Heart right ventricle (tissue), 16 donors: ENCODE results near the gene TRPC3. TPM values are rescaled to one million over a fixed set of nuclear protein-coding genes. Genes with fewer than 3 reads are reported as not detected.

Source experiments
- ATAC-seq, 8 donors: fragments of 200-7000 bp; cut with Tn5 transposase; one replicate each; pipeline ENCODE4 v1.9.1; 2020; ENCODE audit warnings: mild to moderate bottlenecking in 8 of 8, moderate library complexity in 8 of 8, moderate number of reproducible peaks in 1 of 8
- DNase-seq, 2 donors: peaks; one replicate each; pipeline ENCODE4 v3.0.0-alpha.2; 2020
- H3K27ac ChIP-seq, 10 donors: fragments of 200-600 bp; sonication (generic) in 2 of 10; one replicate each; pipeline versions ENCODE4 v1.5.0 to v1.8.0; 2020 to 2022; ENCODE audit warnings: mild to moderate bottlenecking in 3 of 10
- H3K27me3 ChIP-seq, 7 donors: fragments of 200-600 bp; one replicate each; pipeline ENCODE4 v1.8.0; 2021 to 2022; ENCODE audit warnings: mild to moderate bottlenecking in 2 of 7
- H3K36me3 ChIP-seq, 9 donors: fragments of 200-600 bp; sonication (generic) in 1 of 9; one replicate each; pipeline versions ENCODE4 v1.5.0 to v1.8.0; 2020 to 2022; ENCODE audit warnings: mild to moderate bottlenecking in 2 of 9
- H3K4me1 ChIP-seq, 9 donors: fragments of 200-600 bp; sonication (generic) in 1 of 9; one replicate each; pipeline versions ENCODE4 v1.5.0 to v1.8.0; 2020 to 2022; ENCODE audit warnings: mild to moderate bottlenecking in 4 of 9
- H3K4me3 ChIP-seq, 10 donors: fragments of 200-600 bp; sonication (generic) in 2 of 10; one replicate each; pipeline versions ENCODE4 v1.5.0 to v1.8.0; 2020 to 2022; ENCODE audit warnings: mild to moderate bottlenecking in 7 of 10, moderate library complexity in 2 of 10
- H3K9me3 ChIP-seq, 11 donors: fragments of 200-600 bp in 10 of 11; sonication (generic) in 2 of 11; one replicate each; pipeline versions ENCODE4 v1.5.0 to v1.8.0; 2013 to 2022; ENCODE audit warnings: mild to moderate bottlenecking in 2 of 11, control low read depth in 1 of 11, moderate library complexity in 1 of 11
- CTCF ChIP-seq, 9 donors: fragments of 200-600 bp; sonication (generic) in 2 of 9; IDR thresholded peaks; one replicate each; pipeline versions ENCODE4 v1.5.0 to v1.8.0; 2021 to 2022; ENCODE audit warnings: antibody characterized with exemption in 9 of 9, mild to moderate bottlenecking in 5 of 9, moderate library complexity in 1 of 9
- WGBS, 2 donors: extraction: QIAGEN DNeasy Blood & Tissue Kit; methylation state at CpG; one replicate each; pipeline ENCODE4 v1.1.7; 2013; ENCODE audit warnings: inconsistent platforms in 1 of 2; 5-methylcytosine and 5-hydroxymethylcytosine counted together
- intact Hi-C, 10 donors: fragments of 100-400 bp; cut with DNase I; formaldehyde crosslinking; loops; one replicate each; pipeline versions ENCODE4 v1.11.1 to v1.14.2; 2022
- polyA plus RNA-seq, 2 donors: library from polyadenylated mRNA; stranded (reverse); fragments of 200-250 nt; gene quantifications; one replicate each; pipeline ENCODE4 v1.2.3, GENCODE V29; 2013
- total RNA-seq, 10 donors: library from RNA; stranded (reverse); fragmentation: NEBNext Ultra II Directional in 3 of 10; extraction: Animal tissue kit (Norgen Biotek cat#: 25700) in 3 of 10; gene quantifications; one replicate each; pipeline versions ENCODE4 v1.2.1 to v1.2.4, GENCODE V29; 2021 to 2023
- donor health status: Arrhythmogenic right ventricular cardiomyopathy.
- donor health status: ischemic (EF 13 %, LVEDD 7.1; RV severe dilation, severe dysfunction).
- donor health status: healthy with polysubstance abuse.
- donor health status: DM: no; HTN: yes; CAD: no.
- donor health status: DM: no; HTN: no; CAD: no.
- donor health status: ischemic (EF 25% LVEDD 6.9; RV normal size, moderate dysfunction).
- donor health status: ischemic (EF 25% LVEDD 5.7; RV mildly dilated, moderate dysfunction).
- donor health status: healthy.
- donor health status: DM: yes; HTN: yes; CAD: no.
- donor health status: Ischemic cardiomyopathy.
- donor health status: ischemic (EF 35%, LVEDD 5.7; RV mildly dilated, moderate dysfunction).
- donor health status: nonischemic (EF 11% LVEDD 7.7; RV severe dilation, severe dysfunction).
- donor health status: DM: yes; HTN: yes; CAD: no.
- donor health status: PGD.
- donor health status: ischemic (EF 29% LVEDD 5.4; RV normal size, mild dysfunction).
- donor health status: nonischemic (EF 23%, LVEDD 6.1; RV moderate dilation, normal function).

The TRPC3 gene
- total and polyA plus RNA-seq, 12 donors, result 0.13 to 0.28 (median 0.17) TPM; not detected in 5

GRCh38 chr4:121973816-121974215 lies 22.0 kb upstream of the TRPC3 start:
- H3K9me3 ChIP-seq, result no peaks in the 10 kb centered on the region
- TF ChIP-seq CTCF (IDR thresholded peaks at IDR 0.05), result no peak
- ATAC-seq, result no peak
- no peaks in the 10 kb centered on the region for H3K4me1 ChIP-seq
- intact Hi-C loops, result no loop called here
- no peak for DNase-seq
- 66 to 76% methylated on average over 4 of the region's 4 CpGs for WGBS, 2 donors
- no peaks in the 10 kb centered on the region for H3K36me3 ChIP-seq
- peaks cover 0 to 32% (median 16%) of the 10 kb centered on the region in 7 donors for H3K27me3 ChIP-seq
- no peak overlapping the region for H3K27ac ChIP-seq
- no peak overlapping the region for H3K4me3 ChIP-seq

DNA sequence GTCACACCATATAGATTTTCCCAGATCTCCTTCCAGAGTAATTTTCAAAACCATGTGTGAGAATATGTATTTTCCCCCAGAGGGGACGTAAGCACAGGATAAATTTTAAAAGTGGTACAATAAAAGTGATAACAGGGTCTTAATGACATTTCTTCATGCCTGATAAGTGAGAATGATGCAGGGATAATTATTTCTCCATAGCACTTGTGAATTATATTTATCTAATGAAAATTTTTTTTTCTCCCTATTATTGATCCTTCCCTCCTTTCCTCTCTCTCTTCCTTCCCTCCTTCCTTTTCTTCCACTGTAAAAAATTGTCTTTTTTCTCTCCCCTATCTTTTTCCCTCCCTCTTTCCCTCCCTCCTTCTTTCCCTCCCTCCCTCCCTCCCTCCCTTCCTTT lies 17.0 kb upstream of the TRPC3 start:
- no peak for DNase-seq
- Histone ChIP-seq H3K4me3 (no peak overlapping the region), H3K9me3 (no peaks in the 10 kb centered on the region), H3K27me3 (peaks cover 0 to 34% (median 23%) of the 10 kb centered on the region in 7 donors), H3K4me1 (no peaks in the 10 kb centered on the region), H3K27ac (no peak overlapping the region), H3K36me3 (no peaks in the 10 kb centered on the region)
- TF ChIP-seq CTCF (IDR thresholded peaks at IDR 0.05), result no peak
- WGBS, 2 donors, result 69 to 79% methylated on average over 1 of the region's 1 CpG
- ATAC-seq, result no peak
- intact Hi-C loops, result no loop called here

- Histone ChIP-seq H3K4me1 (no peaks in the 10 kb centered on the region), H3K9me3 (no peaks in the 10 kb centered on the region), H3K4me3 (no peak overlapping the region), H3K27ac (no peak overlapping the region), H3K27me3 (peaks cover 0 to 26% (median 13%) of the 10 kb centered on the region in 7 donors), H3K36me3 (no peaks in the 10 kb centered on the region)
- WGBS, 2 donors, result 90 to 93% methylated on average over 1 of the region's 1 CpG
- DNase-seq (no peak), ATAC-seq (no peak)
- TF ChIP-seq CTCF (IDR thresholded peaks at IDR 0.05), result no peak
- intact Hi-C loops, result no loop called here
Observed at GRCh38 chr4:121964958-121965357, 13.1 kb upstream of the TRPC3 start.

DNA sequence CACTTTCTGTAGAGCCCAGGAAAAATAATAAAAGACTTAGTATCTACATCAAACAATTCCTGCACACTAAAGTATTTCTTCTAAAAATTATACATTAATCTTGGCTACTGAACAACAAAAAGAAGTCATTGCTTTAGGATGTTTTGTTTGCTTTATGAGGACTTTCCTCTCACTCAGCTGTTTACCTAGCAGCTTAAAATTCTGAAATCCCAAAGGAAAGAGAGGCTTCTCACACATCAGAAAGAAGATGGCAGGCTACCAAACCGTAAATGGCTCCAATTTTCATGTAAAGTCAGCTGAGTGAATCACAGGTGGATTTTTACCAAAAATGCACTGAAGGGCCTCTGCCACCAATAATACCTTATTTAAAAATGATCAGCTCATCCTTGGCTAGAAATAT lies 9.0 kb upstream of the TRPC3 start:
- peaks cover 0 to 12% (median 0%) of the 10 kb centered on the region in 7 donors for H3K27me3 ChIP-seq
- DNase-seq, result no peak
- no peaks in the 10 kb centered on the region for H3K9me3 ChIP-seq
- no peak for TF ChIP-seq CTCF (IDR thresholded peaks at IDR 0.05)
- ATAC-seq, result no peak
- intact Hi-C loops, result no loop called here
- no peaks in the 10 kb centered on the region for H3K36me3 ChIP-seq
- WGBS, 2 donors, result 67 to 77% methylated on average over 1 of the region's 1 CpG
- H3K4me3 ChIP-seq, result no peak overlapping the region
- H3K4me1 ChIP-seq, result no peaks in the 10 kb centered on the region
- H3K27ac ChIP-seq, result no peak overlapping the region
